Naive thymus-derived CD4-positive, alpha-beta T cell (primary cell): Measurements from ENCODE around the gene HMOX2. TPM values are rescaled to one million over a fixed set of nuclear protein-coding genes. Genes with fewer than 3 reads are reported as not detected.

Experiments used
- ATAC-seq: fragments of 150-1000 bp; cut with Tn5 transposase; 2 replicates; pipeline ENCODE4 v1.10.0; 2021; ENCODE audit warnings: mild to moderate bottlenecking, moderate library complexity
- CTCF ChIA-PET: fragments of 350-600 bp; sonication (Branson Sonifier 250); formaldehyde crosslinking; loops from one replicate; lab custom pipeline; 2021; ENCODE audit warnings: antibody characterized with exemption; lab: Charles Lee
- POLR2A ChIA-PET: fragments of 350-600 bp; sonication (Branson Sonifier 250); formaldehyde crosslinking; loops from one replicate; lab custom pipeline; 2021; ENCODE audit warnings: antibody characterized with exemption, inconsistent platforms; lab: Charles Lee
- DNase-seq, 9 donors: peaks; one replicate each; pipeline versions ENCODE4 v3.0.0 to v3.0.0-alpha.2; 2020 to 2022; ENCODE audit warnings: mixed read lengths in 1 of 9
- H3K27ac ChIP-seq: one replicate; pipeline ENCODE4 v1.7.0; 2013; ENCODE audit warnings: mild to moderate bottlenecking, low read depth, low read length, moderate library complexity
- H3K27me3 ChIP-seq, 2 donors: one replicate each; pipeline ENCODE4 v1.7.0; 2013; ENCODE audit warnings: low read length in 2 of 2, mild to moderate bottlenecking in 2 of 2, moderate library complexity in 2 of 2; ENCODE audit not compliant: control insufficient read depth in 2 of 2, insufficient read depth in 2 of 2
- H3K36me3 ChIP-seq, 3 experiments: 1 replicate in 2 of 3; 2 replicates in 1 of 3; pipeline ENCODE4 v1.7.0; 2013; ENCODE audit warnings: low read length in 3 of 3, mild to moderate bottlenecking in 3 of 3, moderate library complexity in 1 of 3; ENCODE audit not compliant: insufficient read depth in 3 of 3, control insufficient read depth in 2 of 3
- H3K4me1 ChIP-seq, 2 donors: one replicate each; pipeline ENCODE4 v1.7.0; 2013; ENCODE audit warnings: low read length in 2 of 2, mild to moderate bottlenecking in 2 of 2, moderate library complexity in 1 of 2; ENCODE audit not compliant: control insufficient read depth in 2 of 2, insufficient read depth in 2 of 2
- H3K4me3 ChIP-seq: 2 replicates; pipeline ENCODE4 v1.7.0; 2013; ENCODE audit warnings: mild to moderate bottlenecking, low read length
- H3K9me3 ChIP-seq, 3 experiments: 1 replicate in 2 of 3; 2 replicates in 1 of 3; pipeline ENCODE4 v1.7.0; 2013; ENCODE audit warnings: low read length in 3 of 3; ENCODE audit not compliant: control insufficient read depth in 2 of 3
- H3K27ac Mint-ChIP-seq, 9 donors: one replicate each; pipeline ENCODE4 v1.8.0; 2020 to 2022; ENCODE audit warnings: mixed read lengths in 9 of 9, mild to moderate bottlenecking in 8 of 9, moderate library complexity in 5 of 9, inconsistent platforms in 2 of 9
- H3K27me3 Mint-ChIP-seq, 5 donors: one replicate each; pipeline ENCODE4 v1.8.0; 2021 to 2022; ENCODE audit warnings: mixed read lengths in 5 of 5, mild to moderate bottlenecking in 1 of 5
- H3K36me3 Mint-ChIP-seq, 5 donors: one replicate each; pipeline ENCODE4 v1.8.0; 2020 to 2022; ENCODE audit warnings: mixed read lengths in 5 of 5, mild to moderate bottlenecking in 3 of 5, inconsistent platforms in 1 of 5
- H3K4me1 Mint-ChIP-seq, 7 donors: one replicate each; pipeline ENCODE4 v1.8.0; 2020 to 2022; ENCODE audit warnings: mixed read lengths in 7 of 7, mild to moderate bottlenecking in 3 of 7, inconsistent platforms in 1 of 7
- H3K4me3 Mint-ChIP-seq, 10 donors: one replicate each; pipeline ENCODE4 v1.8.0; 2020 to 2022; ENCODE audit warnings: mild to moderate bottlenecking in 10 of 10, mixed read lengths in 10 of 10, moderate library complexity in 6 of 10, inconsistent platforms in 2 of 10
- H3K9me3 Mint-ChIP-seq, 11 donors: one replicate each; pipeline ENCODE4 v1.8.0; 2020 to 2022; ENCODE audit warnings: mixed read lengths in 11 of 11, mild to moderate bottlenecking in 4 of 11, inconsistent platforms in 1 of 11, moderate library complexity in 1 of 11
- intact Hi-C, 2 donors: fragments of 100-400 bp; cut with micrococcal nuclease; formaldehyde crosslinking; loops; one replicate each; pipeline ENCODE4 v1.15.1; 2023
- polyA plus RNA-seq, 2 donors: library from polyadenylated mRNA; unstranded; fragments of 300-500 nt; fragmentation: Illumina TruSeq; gene quantifications; one replicate each; pipeline ENCODE4 v1.2.3, GENCODE V29; 2021
- total RNA-seq, 6 experiments: library from RNA in 5 of 6; stranded (reverse) in 5 of 6; gene quantifications; 1 replicate in 5 of 6; 2 replicates in 1 of 6; pipeline ENCODE4 v1.2.3 and lab custom pipeline; 2021 to 2026

The HMOX2 gene
- total and polyA plus RNA-seq, 7 experiments from 2014 or later = 44.6 to 163 (median 77.2) TPM

DNA sequence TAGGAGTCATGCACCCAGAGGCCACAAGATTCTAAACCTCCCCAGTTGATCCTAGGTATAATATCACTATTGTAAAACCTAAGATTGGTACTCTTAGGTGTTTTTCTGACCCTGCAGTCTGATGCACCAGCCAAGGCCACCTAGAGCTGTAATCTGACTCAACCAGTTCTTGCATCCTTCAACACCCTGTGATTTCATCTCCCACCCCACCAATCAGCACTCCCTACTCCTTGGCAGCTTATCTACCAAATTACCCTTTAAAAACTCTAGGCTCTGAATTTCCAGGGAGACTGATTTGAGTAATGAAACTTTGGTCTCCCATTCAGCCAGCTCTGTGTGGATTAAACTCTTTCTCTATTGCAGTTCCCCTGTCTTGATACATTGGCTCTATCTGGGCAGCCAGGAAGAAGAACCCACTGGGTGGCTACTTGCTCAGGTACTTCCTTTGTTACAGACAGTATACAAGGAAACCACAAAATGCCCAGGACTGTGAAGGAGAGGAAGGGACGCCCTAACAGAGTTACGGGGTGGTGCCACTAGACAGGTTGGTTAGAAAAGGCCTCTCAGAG, 63.6 kb downstream of the HMOX2 start:
- Mint-ChIP-seq H3K36me3 (peaks cover 0 to 14% (median 6%) of the 10 kb centered on the region in 5 donors), H3K4me1 (peaks cover 20 to 36% (median 32%) of the 10 kb centered on the region in 7 donors), H3K27me3 (peaks cover 0 to 11% (median 0%) of the 10 kb centered on the region in 5 donors), H3K4me3 (peak overlapping the region in 7 of 10 donors; percentile 5 to 91 (median 50)), H3K27ac (peak overlapping the region in 8 of 9 donors; percentile 8 to 88 (median 78)), H3K9me3 (peaks cover 0 to 13% (median 6%) of the 10 kb centered on the region in 11 donors)
- POLR2A ChIA-PET = interaction anchor here (1.0 to 3.0 kb wide), 8 partner anchors 8 to 268 kb away, joined by 3 to 11 read pairs (median 5); partner anchors contain the start of gene CORO7
- Histone ChIP-seq H3K4me3 (no peak overlapping the region), H3K36me3 (no peaks in the 10 kb centered on the region), H3K9me3 (no peaks in the 10 kb centered on the region), H3K4me1 (peaks cover 10 to 23% of the 10 kb centered on the region in 2 donors), H3K27ac (no peak overlapping the region), H3K27me3 (no peaks in the 10 kb centered on the region)
- intact Hi-C loops = loop anchor here (2.0 to 5.0 kb wide), 6 partner anchors 33 to 418 kb away; partner anchors contain the start of genes CORO7 (in 1 of the 2), HMOX2 (in 1 of the 2), PAM16 (in 1 of the 2) and SEC14L5 (in 1 of the 2)
- ATAC-seq (no peak), DNase-seq (no peak)
- CTCF ChIA-PET = interaction anchor here (2.0 kb wide), 1 partner anchor 8 kb away, joined by 5 read pairs; no protein-coding TSS in a partner anchor

- Mint-ChIP-seq H3K4me3 (no peak overlapping the region), H3K36me3 (peaks cover 0 to 7% (median 6%) of the 10 kb centered on the region in 5 donors), H3K4me1 (peaks cover 0 to 14% (median 5%) of the 10 kb centered on the region in 7 donors), H3K27ac (peak overlapping the region in 1 of 9 donors; percentile 32), H3K9me3 (peaks cover 0 to 8% (median 5%) of the 10 kb centered on the region in 11 donors), H3K27me3 (peaks cover 0 to 16% (median 0%) of the 10 kb centered on the region in 5 donors)
- ChIA-PET POLR2A (no interaction called here), CTCF (interaction anchor here (0.6 kb wide), 1 partner anchor 1001 kb away, joined by 3 read pairs; no protein-coding TSS in a partner anchor)
- Histone ChIP-seq H3K9me3 (no peaks in the 10 kb centered on the region), H3K27me3 (no peaks in the 10 kb centered on the region), H3K27ac (no peak overlapping the region), H3K36me3 (no peaks in the 10 kb centered on the region), H3K4me3 (no peak overlapping the region), H3K4me1 (peaks cover 0 to 7% of the 10 kb centered on the region in 2 donors)
- no peak for DNase-seq
- ATAC-seq = no peak
- intact Hi-C loops = no loop called here
These were observed 68.3 kb downstream of the HMOX2 start for GRCh38 chr16:4544473-4544872.

GRCh38 chr16:4548124-4548523, 71.9 kb downstream of the HMOX2 start:
- Mint-ChIP-seq H3K27ac (no peak overlapping the region), H3K4me1 (peaks cover 0 to 10% (median 5%) of the 10 kb centered on the region in 7 donors), H3K4me3 (no peak overlapping the region), H3K9me3 (no peaks in the 10 kb centered on the region), H3K36me3 (no peaks in the 10 kb centered on the region), H3K27me3 (peaks cover 0 to 12% (median 0%) of the 10 kb centered on the region in 5 donors)
- no peaks in the 10 kb centered on the region for H3K36me3 ChIP-seq
- no peak overlapping the region for H3K4me3 ChIP-seq
- ATAC-seq = no peak
- DNase-seq = no peak
- intact Hi-C loops = loop anchor here (1.0 to 2.0 kb wide), 8 partner anchors 10 to 408 kb away; partner anchors contain the start of genes HMOX2 (in 2 of the 2), CDIP1 (in 1 of the 2) and PAM16 (in 1 of the 2)
- no peaks in the 10 kb centered on the region for H3K27me3 ChIP-seq
- H3K9me3 ChIP-seq = no peaks in the 10 kb centered on the region
- CTCF ChIA-PET = interaction anchor here (0.7 to 5.6 kb wide), 12 partner anchors 9 to 192 kb away, joined by 3 to 42 read pairs (median 4); partner anchors contain the start of gene CDIP1
- H3K4me1 ChIP-seq = peaks cover 0 to 7% of the 10 kb centered on the region in 2 donors
- H3K27ac ChIP-seq = no peak overlapping the region
- POLR2A ChIA-PET = interaction anchor here (0.5 to 1.7 kb wide), 6 partner anchors 9 to 88 kb away, joined by 3 to 6 read pairs (median 4); partner anchors contain the start of gene CDIP1

DNA sequence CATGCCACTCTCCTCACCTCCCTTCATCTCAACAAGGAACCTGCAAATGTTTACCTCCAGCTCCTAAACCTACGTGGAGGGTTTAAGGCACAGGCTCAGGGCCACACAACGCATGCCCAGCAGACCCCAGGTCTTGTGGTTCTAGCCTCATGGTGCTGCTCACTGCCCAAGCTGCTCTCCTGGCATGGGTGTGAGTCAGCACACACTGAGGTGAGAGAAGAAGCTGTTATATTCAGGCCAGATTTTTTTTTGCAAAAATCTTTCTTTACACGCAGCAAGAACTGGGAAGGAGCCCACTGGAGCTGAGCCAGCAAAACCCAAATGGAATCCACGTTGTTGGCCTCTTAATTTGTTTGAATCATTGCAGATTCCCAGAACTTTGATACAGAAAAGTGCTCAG, 74.4 kb downstream of the HMOX2 start:
- H3K9me3 Mint-ChIP-seq = no peaks in the 10 kb centered on the region
- peaks cover 0 to 6% (median 0%) of the 10 kb centered on the region in 5 donors for H3K27me3 Mint-ChIP-seq
- Histone ChIP-seq H3K4me3 (no peak overlapping the region), H3K9me3 (no peaks in the 10 kb centered on the region), H3K27ac (no peak overlapping the region), H3K4me1 (peaks cover 0 to 7% of the 10 kb centered on the region in 2 donors), H3K36me3 (no peaks in the 10 kb centered on the region), H3K27me3 (no peaks in the 10 kb centered on the region)
- no peak for ATAC-seq
- H3K36me3 Mint-ChIP-seq = no peaks in the 10 kb centered on the region
- DNase-seq = no peak
- H3K4me1 Mint-ChIP-seq = peaks cover 0 to 10% (median 5%) of the 10 kb centered on the region in 7 donors
- ChIA-PET POLR2A (no interaction called here), CTCF (interaction anchor here (0.6 to 5.6 kb wide), 4 partner anchors 12 to 778 kb away, joined by 3 to 42 read pairs (median 3); no protein-coding TSS in a partner anchor)
- intact Hi-C loops = no loop called here
- no peak overlapping the region for H3K4me3 Mint-ChIP-seq
- peak overlapping the region in 1 of 9 donors; percentile 36 for H3K27ac Mint-ChIP-seq

GRCh38 chr16:4552541-4552940, 76.3 kb downstream of the HMOX2 start:
- no peaks in the 10 kb centered on the region for H3K36me3 Mint-ChIP-seq
- peak overlapping the region in 1 of 9 donors; percentile 59 for H3K27ac Mint-ChIP-seq
- peaks cover 0 to 6% (median 0%) of the 10 kb centered on the region in 5 donors for H3K27me3 Mint-ChIP-seq
- ATAC-seq (no peak), DNase-seq (no peak)
- POLR2A ChIA-PET = interaction anchor here (1.2 kb wide), 1 partner anchor 46 kb away, joined by 4 read pairs; no protein-coding TSS in a partner anchor
- intact Hi-C loops = no loop called here
- CTCF ChIA-PET = interaction anchor here (1.1 kb wide), 1 partner anchor 76 kb away, joined by 4 read pairs; the partner anchor contains the start of gene HMOX2
- Histone ChIP-seq H3K36me3 (no peaks in the 10 kb centered on the region), H3K27me3 (no peaks in the 10 kb centered on the region), H3K4me1 (peaks cover 0 to 7% of the 10 kb centered on the region in 2 donors), H3K9me3 (no peaks in the 10 kb centered on the region), H3K27ac (no peak overlapping the region), H3K4me3 (no peak overlapping the region)
- no peak overlapping the region for H3K4me3 Mint-ChIP-seq
- H3K9me3 Mint-ChIP-seq = no peaks in the 10 kb centered on the region
- H3K4me1 Mint-ChIP-seq = peaks cover 0 to 10% (median 5%) of the 10 kb centered on the region in 7 donors

- Mint-ChIP-seq H3K4me1 (no peaks in the 10 kb centered on the region), H3K4me3 (no peak within 1 kb of the TSS), H3K9me3 (no peaks in the 10 kb centered on the region), H3K36me3 (no peaks in the 10 kb centered on the region), H3K27ac (peak within 1 kb of the TSS in 1 of 9 donors; percentile 17), H3K27me3 (peaks cover 0 to 8% (median 0%) of the 10 kb centered on the region in 5 donors)
- Histone ChIP-seq H3K27ac (no peak within 1 kb of the TSS), H3K27me3 (no peaks in the 10 kb centered on the region), H3K4me3 (no peak within 1 kb of the TSS), H3K36me3 (no peaks in the 10 kb centered on the region), H3K4me1 (no peaks in the 10 kb centered on the region), H3K9me3 (no peaks in the 10 kb centered on the region)
- ChIA-PET POLR2A (no interaction called here), CTCF (interaction anchor here (0.6 kb wide), 2 partner anchors 129 to 281 kb away, joined by 3 to 4 read pairs; no protein-coding TSS in a partner anchor)
- intact Hi-C loops = no loop called here
- ATAC-seq (no peak), DNase-seq (no peak)
These were observed 79.9 kb downstream of the HMOX2 start, which contains the start of gene C16orf96 for GRCh38 chr16:4556112-4556511. TSS of gene C16orf96 (plus strand) at chr16:4556340. CDS start at chr16:4556490, 150 bp downstream.
